IPS-18a (cell line): ENCODE results near the gene NRP1.
"Not testable (repeated sequence)": the region's sequence is repeated elsewhere in the genome, so short reads cannot be mapped to it uniquely, and the experiment has no call there.

Experiments used
- H3K27ac ChIP-seq: one replicate; pipeline ENCODE4 v1.5.1; 2013; ENCODE audit warnings: low read length
- H3K27me3 ChIP-seq: one replicate; pipeline ENCODE4 v1.6.1; 2013; ENCODE audit warnings: mild to moderate bottlenecking, low read length; ENCODE audit not compliant: control insufficient read depth, insufficient read depth
- H3K36me3 ChIP-seq: one replicate; pipeline ENCODE4 v1.6.1; 2013; ENCODE audit warnings: low read depth, low read length; ENCODE audit not compliant: control insufficient read depth
- H3K4me1 ChIP-seq: one replicate; pipeline ENCODE4 v1.6.1; 2013; ENCODE audit warnings: low read depth, low read length; ENCODE audit not compliant: control insufficient read depth
- H3K4me3 ChIP-seq: one replicate; pipeline ENCODE4 v1.5.1; 2013; ENCODE audit warnings: low read length
- H3K9ac ChIP-seq: one replicate; pipeline ENCODE4 v1.6.1; 2013; ENCODE audit warnings: mild to moderate bottlenecking, low read length, moderate library complexity
- H3K9me3 ChIP-seq: one replicate; pipeline ENCODE4 v1.6.1; 2013; ENCODE audit warnings: low read depth, low read length; ENCODE audit not compliant: control insufficient read depth

The NRP1 gene

GRCh38 chr10:33231621-33232350 lies 102.7 kb downstream of the NRP1 start:
- Histone ChIP-seq H3K36me3 (no peaks in the 10 kb centered on the region), H3K9me3 (no peaks in the 10 kb centered on the region), H3K27ac (no peak overlapping the region), H3K4me1 (peaks cover 10% of the 10 kb centered on the region), H3K4me3 (no peak overlapping the region), H3K27me3 (no peaks in the 10 kb centered on the region), H3K9ac (no peak overlapping the region)

GRCh38 chr10:33229949-33230267 lies 104.6 kb downstream of the NRP1 start:
- Histone ChIP-seq H3K9ac (no peak overlapping the region), H3K9me3 (no peaks in the 10 kb centered on the region), H3K27ac (no peak overlapping the region), H3K4me1 (peaks cover 10% of the 10 kb centered on the region), H3K4me3 (no peak overlapping the region), H3K27me3 (no peaks in the 10 kb centered on the region), H3K36me3 (no peaks in the 10 kb centered on the region)

GRCh38 chr10:33229252-33229948 lies 105.1 kb downstream of the NRP1 start:
- Histone ChIP-seq H3K36me3 (no peaks in the 10 kb centered on the region), H3K9ac (no peak overlapping the region), H3K27me3 (no peaks in the 10 kb centered on the region), H3K4me3 (no peak overlapping the region), H3K4me1 (peaks cover 10% of the 10 kb centered on the region), H3K9me3 (no peaks in the 10 kb centered on the region), H3K27ac (no peak overlapping the region)

GRCh38 chr10:33228426-33228825 lies 106.0 kb downstream of the NRP1 start:
- Histone ChIP-seq H3K9ac (no peak overlapping the region), H3K4me1 (peaks cover 10% of the 10 kb centered on the region), H3K27me3 (no peaks in the 10 kb centered on the region), H3K9me3 (no peaks in the 10 kb centered on the region), H3K27ac (no peak overlapping the region), H3K4me3 (no peak overlapping the region), H3K36me3 (no peaks in the 10 kb centered on the region)

- H3K4me3 ChIP-seq, result no peak overlapping the region
- no peaks in the 10 kb centered on the region for H3K27me3 ChIP-seq
- no peak overlapping the region for H3K27ac ChIP-seq
- no peaks in the 10 kb centered on the region for H3K9me3 ChIP-seq
- H3K9ac ChIP-seq, result no peak overlapping the region
- H3K4me1 ChIP-seq, result peaks cover 10% of the 10 kb centered on the region
- no peaks in the 10 kb centered on the region for H3K36me3 ChIP-seq
Measured at GRCh38 chr10:33227489-33227888, 107.0 kb downstream of the NRP1 start.

GRCh38 chr10:33224251-33224965 lies 110.1 kb downstream of the NRP1 start:
- Histone ChIP-seq H3K36me3 (no peaks in the 10 kb centered on the region), H3K9ac (no peak overlapping the region), H3K4me3 (no peak overlapping the region), H3K27ac (no peak overlapping the region), H3K27me3 (no peaks in the 10 kb centered on the region), H3K9me3 (no peaks in the 10 kb centered on the region), H3K4me1 (peaks cover 6% of the 10 kb centered on the region)

- Histone ChIP-seq H3K4me3 (no peak overlapping the region), H3K9me3 (no peaks in the 10 kb centered on the region), H3K9ac (no peak overlapping the region), H3K4me1 (no peaks in the 10 kb centered on the region), H3K27ac (no peak overlapping the region), H3K27me3 (no peaks in the 10 kb centered on the region), H3K36me3 (no peaks in the 10 kb centered on the region)
Measured at GRCh38 chr10:33223326-33224000, 111.0 kb downstream of the NRP1 start.

- H3K9me3 ChIP-seq, H3K4me1 ChIP-seq, H3K9ac ChIP-seq, H3K4me3 ChIP-seq, H3K27me3 ChIP-seq, H3K27ac ChIP-seq, H3K36me3 ChIP-seq: not testable (repeated sequence)
Measured at GRCh38 chr10:33222304-33222703, 112.2 kb downstream of the NRP1 start.

- no peak overlapping the region for H3K4me3 ChIP-seq
- no peaks in the 10 kb centered on the region for H3K27me3 ChIP-seq
- no peaks in the 10 kb centered on the region for H3K9me3 ChIP-seq
- no peaks in the 10 kb centered on the region for H3K36me3 ChIP-seq
- no peaks in the 10 kb centered on the region for H3K4me1 ChIP-seq
- H3K9ac ChIP-seq, result no peak overlapping the region
- H3K27ac ChIP-seq, result no peak overlapping the region
Measured at GRCh38 chr10:33217854-33218253, 116.6 kb downstream of the NRP1 start.

GRCh38 chr10:33216661-33217427 lies 117.6 kb downstream of the NRP1 start:
- Histone ChIP-seq H3K36me3 (no peaks in the 10 kb centered on the region), H3K4me1 (no peaks in the 10 kb centered on the region), H3K27me3 (no peaks in the 10 kb centered on the region), H3K27ac (no peak overlapping the region), H3K9me3 (no peaks in the 10 kb centered on the region), H3K9ac (no peak overlapping the region), H3K4me3 (no peak overlapping the region)

- no peaks in the 10 kb centered on the region for H3K4me1 ChIP-seq
- H3K36me3 ChIP-seq, result no peaks in the 10 kb centered on the region
- no peak overlapping the region for H3K27ac ChIP-seq
Measured at GRCh38 chr10:33215635-33216034, 118.8 kb downstream of the NRP1 start.

More at GRCh38 chr10:33215635-33216034, 118.8 kb downstream of the NRP1 start:
- Histone ChIP-seq H3K4me3 (no peak overlapping the region), H3K9ac (no peak overlapping the region), H3K9me3 (no peaks in the 10 kb centered on the region), H3K27me3 (no peaks in the 10 kb centered on the region)
